Amniotic stem cell (primary cell): ENCODE results near the gene OAT.
"Not testable (repeated sequence)": the region's sequence is repeated elsewhere in the genome, so short reads cannot be mapped to it uniquely, and the experiment has no call there.

Experiments used
- DNase-seq: peaks from one replicate; lab custom pipeline; 2025; lab: John Stamatoyannopoulos, UW

The OAT gene

DNA sequence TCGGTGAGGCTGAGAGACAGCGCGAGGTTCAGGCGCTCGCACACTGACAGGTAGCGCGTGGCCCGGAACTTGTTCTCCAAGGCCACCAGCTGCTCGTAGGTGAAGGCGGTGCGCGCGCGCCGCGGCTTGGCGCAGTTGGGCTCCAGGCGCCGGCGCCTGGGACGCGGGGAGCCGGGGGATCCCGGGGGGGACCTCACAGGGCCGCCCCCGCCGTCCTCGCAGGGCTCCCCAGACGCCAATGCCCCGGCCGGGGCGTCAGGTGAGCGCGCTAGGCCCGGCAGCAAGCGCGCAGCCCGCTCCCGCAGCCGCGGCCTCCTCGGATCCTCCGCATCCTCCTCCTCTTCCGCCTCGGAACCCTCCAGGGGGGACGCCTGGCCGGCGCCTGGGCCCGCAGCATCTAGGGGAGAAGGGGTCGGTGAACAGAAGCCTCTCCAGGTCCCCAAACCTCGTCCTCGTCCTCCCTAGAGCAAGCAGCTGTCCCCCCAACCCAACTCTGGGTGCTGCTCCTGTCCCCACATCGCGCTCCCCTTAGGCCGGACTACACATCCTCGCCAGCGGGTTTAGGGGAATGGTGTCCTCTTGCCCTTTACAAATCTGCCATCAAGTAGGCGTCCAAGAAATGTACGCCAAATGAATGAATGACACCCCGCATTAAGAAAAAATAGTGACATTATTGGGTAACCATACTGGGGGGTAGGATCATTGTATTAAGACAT is 29.2 kb upstream of the OAT start:
- DNase-seq: no peak

DNA sequence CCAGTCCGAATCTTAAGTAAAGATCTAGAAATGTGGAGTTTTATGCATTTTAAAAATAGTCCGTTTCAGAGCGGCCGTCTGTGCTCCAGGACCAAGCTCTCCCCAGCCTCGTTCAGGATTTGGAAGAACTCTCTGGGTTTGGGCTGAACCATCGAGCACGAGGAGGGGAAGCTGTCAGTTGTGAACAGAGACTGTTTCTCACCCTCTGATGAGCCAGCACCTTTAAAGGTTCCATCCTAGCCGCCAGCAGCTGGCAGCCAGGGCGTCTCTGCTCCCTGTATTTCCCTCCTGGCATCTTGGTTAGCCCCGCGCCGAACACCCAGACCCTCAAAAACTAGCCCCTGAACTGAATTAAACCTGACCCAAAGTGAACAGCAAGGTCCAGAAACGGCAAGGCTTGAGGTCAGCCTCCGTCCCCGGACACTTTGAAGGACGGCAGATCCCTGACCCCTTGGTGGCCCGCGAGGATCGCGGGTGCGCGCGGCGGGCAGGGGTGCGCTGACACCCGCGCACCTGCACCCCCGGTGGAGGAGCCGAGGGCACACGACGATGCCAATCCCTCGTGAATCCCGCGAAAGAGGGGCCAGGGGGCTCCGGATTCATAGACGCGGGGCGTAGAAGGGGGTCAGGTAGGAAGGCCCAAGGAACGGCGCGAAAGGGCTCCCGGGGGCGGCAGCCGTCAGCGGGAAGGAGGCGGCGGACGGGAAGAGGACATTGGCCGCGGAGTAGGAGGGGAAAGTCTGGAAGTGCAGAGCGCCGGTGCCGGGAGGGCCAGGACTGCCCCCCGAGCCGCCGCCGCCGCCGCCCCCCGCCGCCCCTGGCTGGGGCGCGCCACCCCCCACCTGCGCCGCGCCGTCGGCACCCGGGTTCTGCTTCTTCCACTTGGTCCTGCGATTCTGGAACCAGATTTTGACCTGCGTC is 28.4 kb upstream of the OAT start:
- DNase-seq: no peak

DNA sequence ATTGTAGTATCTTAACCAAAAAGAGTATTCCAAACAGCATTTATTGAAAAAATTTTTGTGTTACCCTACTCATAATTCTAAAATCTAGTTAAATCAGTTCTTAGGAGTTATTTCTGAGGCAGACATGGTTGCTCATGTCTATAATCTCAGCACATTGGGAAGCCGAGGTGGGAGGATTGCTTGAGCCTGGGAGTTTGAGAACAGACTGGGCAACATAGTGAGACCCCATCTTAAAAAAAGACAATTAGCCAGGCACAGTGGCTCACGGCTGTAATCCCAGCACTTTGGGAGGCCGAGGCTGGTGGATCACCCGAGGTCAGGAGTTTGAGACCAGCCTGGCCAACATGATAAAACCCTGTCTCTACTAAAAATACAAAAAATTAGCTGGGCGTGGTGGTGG is 23.0 kb upstream of the OAT start:
- DNase-seq: not testable (repeated sequence)

DNA sequence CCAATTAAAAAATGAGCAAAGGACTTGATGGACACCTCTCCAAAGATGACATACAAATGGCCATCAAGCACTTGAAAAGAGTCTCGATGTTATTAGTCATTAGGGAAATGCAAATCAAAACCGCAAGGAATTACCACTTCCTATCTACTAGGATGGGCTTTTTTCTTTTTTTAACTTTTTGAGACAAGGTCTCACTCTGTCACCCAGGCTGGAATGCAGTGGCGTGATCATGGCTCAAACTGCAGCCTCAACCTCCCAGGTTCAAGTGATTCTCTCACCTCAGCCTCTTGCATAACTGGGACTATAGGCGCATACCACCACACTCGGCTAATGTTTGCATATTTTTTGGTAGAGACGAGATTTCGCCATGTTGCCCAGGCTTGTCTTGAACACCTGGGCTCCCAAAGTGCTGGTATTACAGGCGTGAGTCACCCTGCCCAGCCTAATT is 17.5 kb upstream of the OAT start:
- DNase-seq: no peak

DNA sequence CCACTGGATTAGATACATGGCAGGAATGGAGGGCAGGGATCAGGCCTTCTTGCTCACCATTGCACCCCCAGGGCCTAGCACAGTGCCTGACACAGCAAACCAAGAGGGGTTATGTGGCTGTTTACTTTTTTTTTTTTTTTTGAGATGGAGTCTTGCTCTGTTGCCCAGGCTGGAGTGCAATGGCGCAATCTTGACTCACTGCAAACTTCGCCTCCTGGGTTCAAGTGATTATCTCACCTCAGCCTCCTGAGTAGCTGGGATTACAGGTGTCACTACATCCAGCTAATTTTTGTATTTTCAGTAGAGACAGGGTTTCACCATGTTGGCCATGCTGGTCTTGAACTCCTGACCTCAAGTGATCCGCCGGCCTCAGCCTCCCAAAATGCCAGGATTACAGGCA is 17.0 kb upstream of the OAT start:
- not testable (repeated sequence) for DNase-seq

DNA sequence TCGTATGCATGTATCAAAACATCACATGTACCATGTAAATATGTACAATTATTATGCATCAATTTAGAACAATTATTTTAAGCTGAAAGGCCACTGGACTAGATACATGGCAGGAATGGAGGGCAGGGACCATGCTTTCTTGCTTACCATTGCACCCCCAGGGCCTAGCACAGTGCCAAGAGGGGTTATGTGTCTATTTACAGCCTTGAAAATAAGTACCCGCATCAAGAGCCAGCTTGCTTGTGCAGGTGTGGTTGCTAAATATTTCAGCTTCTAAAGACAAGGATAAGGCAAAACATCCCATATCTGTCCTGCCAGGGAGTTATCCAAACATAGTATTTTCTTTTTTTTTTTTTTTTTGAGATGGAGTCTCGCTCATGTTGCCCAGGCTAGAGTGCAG is 14.7 kb upstream of the OAT start:
- no peak for DNase-seq

DNA sequence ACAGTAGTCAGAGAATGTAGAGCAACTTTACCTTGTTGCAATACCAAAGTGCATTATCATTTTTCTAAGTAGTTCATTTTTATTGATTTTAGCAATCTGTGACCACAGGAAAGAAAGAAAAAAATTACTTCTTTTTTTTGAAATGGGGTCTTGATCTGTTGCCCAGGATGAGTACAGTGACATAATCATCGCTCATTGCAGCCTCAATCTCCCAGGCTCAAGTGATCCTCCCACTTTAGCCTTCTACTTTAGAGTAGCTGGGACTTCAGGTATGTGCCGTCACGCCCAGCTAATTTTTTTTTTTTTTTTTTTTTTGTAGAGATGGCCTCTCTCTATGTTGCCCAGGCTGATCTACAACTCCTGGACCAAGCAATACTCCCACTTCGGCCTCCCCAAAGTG is 11.4 kb upstream of the OAT start:
- no peak for DNase-seq

DNA sequence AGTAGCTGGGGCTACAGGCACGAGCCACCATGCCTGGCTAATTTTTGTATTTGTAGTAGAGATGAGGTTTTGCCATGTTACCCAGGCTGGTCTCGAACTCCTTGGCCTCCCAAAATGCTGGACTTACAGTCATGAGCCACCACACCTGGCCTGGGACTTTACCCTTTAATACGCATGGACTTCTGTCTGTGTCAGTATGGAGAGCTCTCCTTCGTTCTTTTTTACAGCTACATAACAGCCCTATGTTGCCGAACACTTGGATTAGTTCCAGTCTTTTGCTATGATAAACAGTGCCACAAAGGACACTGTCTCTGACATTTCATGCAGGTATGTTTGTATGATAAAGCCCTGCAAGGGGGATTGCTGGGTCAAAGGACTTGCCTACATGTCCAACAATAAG is 10.9 kb upstream of the OAT start:
- DNase-seq: no peak

DNA sequence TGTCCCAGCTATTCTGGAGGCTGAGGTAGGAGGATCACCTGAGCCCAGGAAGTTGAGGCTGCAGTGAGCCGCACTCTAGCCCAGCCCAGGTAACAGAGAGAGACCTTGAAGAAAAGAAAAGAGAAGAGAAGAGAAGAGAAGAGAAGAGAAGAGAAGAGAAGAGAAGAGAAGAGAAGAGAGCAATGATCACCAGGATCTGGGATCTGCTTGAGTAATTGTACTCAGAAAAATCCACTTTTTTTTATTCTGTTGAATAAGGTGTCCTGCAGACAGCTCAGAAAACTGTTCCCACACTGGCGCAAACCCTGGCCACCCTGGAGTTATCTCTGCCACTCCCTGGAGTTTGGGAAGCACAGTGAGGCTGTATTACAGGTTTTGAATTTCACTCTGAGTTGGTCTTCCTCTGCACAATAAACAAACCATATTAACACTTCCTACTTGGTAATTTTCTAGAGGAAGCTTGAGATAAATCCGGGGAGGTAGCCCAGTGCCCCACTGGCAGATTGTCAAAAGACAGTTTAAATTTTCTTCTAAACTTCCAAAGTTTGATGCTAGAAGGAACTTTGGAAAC is 9.6 kb upstream of the OAT start:
- no peak for DNase-seq

DNA sequence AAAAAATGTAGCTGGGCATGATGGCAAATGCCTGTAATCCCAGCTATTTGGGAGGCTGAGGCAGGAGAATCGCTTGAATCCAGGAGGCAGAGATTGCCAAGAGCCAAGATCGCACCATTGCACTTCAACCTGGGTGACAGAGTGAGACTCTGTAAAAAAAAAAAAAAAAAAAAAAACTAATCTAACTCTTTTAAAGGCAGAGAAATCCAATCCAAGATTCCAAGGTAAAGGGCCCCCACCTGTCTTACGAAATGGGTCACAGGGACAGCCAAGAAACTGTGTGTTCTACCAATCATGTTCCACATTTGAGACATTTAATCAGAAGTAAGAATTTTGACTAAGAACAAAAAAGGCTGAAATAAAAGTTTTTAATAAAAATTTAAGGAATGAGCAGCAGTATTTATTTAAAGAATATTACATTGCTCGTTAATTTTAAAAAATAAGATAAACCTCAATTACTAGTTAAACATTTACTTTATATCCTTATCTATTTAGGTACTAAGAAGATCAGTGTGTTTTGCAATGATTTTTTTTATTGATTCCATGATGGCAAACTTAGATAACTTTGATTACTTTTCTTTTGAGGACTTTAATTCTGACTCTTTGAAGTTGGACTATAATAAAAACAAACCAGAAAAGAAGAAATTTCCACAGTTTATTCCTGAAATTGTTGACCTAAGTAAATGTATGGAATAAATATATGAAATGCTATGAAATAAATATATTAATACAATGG is 6.7 kb upstream of the OAT start:
- no peak for DNase-seq

DNA sequence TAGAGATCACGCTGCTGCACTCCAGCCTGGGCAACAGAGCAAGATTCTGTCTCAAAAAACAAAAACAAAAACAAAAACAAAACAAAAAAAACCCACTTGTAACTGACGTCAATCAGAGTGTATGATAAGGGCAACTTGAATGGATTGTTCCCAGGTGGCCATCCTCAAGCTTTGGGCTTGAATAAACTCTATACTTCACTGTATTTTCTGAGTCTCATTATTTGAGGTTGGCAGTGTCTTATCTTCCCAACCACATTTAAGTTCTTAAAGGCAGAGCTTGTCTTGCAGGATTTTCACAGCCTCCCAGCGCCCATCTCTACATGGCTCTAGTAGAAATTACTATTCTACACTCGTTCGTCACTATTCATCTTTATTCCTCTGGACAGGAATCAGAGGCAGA is 5.1 kb upstream of the OAT start:
- no peak for DNase-seq

DNA sequence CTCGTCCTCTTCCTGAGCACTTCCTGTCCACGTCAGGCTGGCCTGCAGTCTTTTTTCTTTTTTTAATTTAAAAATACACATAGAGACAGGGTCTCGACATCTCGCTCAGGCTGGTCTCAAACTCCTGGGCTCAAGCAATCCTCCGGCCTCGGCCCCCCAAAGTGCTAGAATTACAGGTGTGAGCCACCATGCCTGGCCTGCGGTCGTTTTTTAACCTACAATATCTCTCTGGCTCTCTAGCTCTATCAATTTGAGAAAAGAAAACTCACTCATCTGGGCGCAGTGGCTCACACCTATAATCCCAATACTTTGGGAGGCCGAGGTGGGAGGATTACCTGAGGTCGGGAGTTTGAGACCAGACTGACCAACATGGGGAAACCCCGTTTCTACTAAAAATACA is 4.0 kb upstream of the OAT start:
- no peak for DNase-seq

DNA sequence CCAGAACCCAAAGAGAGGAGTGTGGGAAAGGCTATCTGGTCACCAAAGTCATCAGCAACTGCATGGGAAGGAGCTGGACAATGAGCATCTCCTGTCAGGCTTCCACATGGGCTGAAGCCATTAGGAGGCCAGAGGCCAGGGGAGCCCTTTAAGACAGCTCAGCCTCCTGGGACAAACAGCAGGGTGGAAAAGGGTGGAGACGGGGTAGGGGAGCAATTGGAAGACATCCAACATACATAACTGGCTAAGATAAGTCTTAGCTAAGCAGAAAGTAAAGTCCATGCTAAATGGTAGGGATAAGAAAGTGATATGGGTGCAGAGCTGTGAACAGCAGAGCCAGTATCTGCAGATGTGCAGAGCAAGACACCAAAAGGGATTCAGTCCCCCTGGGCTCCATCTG is 1.5 kb upstream of the OAT start:
- no peak for DNase-seq

DNA sequence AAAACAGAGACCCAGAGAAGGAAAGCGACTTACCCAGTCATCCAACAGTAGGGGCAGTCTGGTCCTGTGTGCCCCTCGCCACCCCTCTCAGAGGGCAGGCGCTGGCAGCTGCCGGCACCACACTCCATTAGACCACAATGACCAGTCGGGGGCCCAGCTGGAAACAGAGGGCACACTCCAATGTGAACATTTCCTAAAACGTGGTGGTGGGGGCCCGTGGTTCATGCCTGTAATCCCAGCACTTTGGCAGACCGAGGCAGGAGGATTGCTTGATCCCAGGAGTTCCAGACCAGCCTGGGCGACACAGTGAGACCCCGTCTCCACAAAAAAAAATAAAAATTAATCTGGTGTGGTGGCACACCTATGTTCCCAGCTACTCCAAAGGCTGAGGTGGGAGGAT is 912 bp upstream of the OAT start:
- DNase-seq: no peak

DNA sequence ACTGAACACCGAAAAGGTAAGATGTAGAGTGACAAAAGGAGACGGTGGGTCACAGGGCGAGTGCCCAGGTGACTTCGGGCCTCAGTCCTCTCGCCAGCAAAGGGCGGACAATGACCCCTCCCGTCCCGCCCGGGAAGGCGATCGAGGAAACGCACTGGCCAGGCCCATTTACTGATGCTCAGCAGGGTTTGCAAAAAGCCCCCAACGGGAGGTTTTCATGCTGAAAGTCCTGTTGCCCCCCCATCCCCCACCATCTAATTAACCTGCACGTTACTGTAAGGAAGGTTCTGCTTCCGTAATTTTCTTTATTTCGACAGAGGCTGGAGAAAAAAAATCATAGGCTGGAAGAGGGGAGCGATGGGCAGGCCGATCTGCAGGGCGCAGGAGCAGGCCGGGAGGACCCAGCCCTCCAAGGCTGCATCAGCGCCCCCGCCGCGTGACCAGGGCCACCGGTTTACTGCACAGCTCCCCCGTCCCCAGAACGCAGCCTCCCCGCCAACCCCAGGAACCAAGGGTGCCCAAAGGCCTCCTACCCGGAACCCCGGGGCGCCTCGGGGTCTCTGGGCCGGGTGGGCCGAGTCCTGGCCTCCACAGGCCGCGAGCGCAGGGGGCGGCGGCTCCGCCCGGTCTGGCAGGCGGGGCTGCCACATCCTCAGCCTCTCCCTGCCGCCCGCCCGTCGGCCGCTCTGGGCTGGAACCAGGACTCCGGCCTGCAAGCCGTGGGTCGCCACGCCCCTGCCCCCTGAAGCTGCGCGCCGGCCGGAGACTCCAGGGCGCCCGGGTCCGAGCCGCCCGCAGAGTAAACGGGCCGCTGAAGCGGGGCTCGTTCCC is 613 bp downstream of the OAT start:
- peak; percentile 55 for DNase-seq

DNA sequence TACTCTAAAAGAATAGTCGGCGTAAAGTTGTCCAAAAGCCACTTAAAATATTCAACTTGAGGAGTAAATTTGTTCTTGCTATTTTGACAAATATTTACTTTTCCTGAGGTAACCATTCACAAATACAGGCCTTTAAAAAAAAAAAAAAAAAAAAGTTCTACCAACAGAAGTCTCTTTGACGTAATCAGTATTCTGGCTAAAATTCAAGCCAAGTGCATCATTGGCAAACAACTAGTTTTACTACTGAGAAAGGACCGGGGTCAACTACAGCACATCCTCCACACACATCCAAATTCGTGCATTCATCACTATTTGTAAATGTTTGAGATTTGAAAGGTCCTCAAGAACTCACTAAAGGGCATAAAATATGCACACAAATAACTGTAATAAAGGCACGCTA is 2.0 kb downstream of the OAT start:
- DNase-seq: no peak

DNA sequence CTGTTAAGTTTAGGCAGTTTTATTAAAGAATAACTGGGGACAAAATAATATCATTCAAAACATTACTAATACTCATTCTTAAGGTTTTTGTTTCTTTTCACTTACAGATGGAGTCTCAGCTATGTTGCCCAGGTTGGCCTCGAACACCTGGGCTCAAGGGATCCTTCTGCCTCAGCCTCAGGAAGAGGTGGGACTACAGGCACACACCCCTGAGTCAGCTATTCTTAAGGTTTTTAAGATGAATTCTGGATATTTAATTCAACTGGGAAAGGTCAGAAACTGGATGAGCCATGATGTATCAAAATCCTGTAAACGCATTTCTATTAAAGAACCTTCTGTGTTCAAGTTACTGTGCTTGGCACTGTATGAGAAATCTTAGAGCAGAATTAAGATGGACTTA is 3.5 kb downstream of the OAT start:
- DNase-seq: no peak

DNA sequence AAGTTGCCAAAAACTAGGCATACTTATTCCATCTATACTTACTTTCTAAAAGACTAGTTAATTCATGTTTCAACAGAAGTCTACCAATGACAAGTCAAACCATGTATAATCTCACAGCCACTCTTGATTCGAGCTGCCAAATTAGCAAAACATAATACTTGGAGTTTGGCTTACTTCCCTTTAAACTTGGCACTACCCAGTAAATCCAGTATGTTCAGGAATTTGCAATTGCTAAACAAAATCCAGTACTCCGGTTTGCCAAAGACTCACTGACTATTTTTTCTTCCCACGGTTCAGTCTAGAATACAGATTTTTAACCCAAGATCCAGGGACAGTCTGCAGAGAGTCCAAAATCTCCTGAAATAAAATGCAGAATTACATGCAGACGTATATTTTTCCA is 4.6 kb downstream of the OAT start:
- no peak for DNase-seq

DNA sequence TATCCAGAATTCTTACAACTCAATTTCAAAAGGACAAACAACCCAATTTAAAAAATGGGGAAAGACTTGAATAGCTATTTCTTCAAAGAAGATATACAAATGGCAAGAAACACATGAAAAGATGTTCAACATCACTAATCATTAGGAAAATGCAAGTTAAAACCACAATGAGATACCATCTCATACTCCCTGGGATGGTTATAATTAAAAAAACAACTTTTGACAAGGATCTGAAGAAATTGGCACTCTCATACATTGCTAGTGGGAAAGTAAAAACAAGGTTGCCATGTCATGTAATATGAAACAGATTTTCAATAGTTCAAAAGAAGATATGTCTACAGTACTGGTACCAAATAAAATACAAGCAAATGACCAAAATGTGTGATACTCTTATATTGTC is 9.0 kb downstream of the OAT start:
- DNase-seq: no peak

DNA sequence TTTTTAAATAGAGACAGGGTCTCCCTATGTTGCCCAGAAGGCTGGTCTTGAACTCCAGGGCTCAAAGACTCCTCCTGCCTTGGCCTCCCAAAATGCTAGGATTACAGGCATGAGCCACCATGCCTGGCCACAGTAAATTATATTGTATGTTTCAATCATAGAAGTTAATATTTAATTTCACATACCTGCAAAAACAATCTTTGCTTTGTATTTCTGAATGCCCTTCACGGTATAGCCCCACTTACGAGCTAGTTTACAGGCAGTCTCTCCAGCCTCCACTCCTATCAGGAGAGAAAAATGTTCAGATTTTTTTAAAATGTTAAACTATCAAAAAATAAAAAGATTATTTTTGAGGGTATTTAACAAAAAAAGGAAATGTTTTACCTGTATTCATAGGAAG is 10.4 kb downstream of the OAT start:
- DNase-seq: no peak

DNA sequence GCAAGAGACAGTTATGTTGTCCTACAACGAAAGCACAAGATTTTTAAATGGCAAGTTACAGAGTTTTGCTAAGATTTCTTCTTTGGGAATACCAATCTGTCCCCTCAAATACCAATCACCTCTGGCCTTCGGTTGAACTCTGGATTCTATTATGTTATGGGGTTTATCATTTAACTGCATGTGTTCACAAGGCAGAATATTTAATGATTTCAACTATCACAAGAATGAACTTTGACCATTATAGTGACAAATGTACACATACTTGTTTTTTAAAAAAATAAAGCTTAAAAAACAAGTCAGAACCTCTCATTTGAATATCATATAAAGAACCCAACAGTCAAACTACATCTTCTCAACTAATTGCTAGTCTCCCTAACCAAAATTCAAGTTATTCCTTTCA is 11.3 kb downstream of the OAT start:
- no peak for DNase-seq

DNA sequence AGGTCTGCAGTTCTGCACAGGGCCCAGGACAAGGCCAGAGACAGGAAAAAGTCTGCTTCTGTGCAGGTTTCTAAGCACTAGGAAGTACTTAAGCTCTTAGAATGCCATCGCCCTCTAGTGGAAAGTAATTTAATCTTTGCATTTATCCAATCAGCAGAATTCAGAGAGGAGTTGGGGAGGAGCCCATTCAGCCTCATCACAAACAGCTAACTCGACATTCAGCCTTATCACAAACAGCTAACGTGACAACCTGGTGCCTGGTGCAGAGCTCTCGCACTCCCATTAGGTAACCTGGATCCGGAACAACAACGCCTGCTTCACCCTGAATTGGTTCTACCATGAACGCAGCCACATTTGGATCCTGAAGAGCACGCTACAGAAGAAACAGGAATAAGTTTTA is 15.2 kb downstream of the OAT start:
- peak; percentile 72 for DNase-seq
